Measurements from ENCODE around the gene PIP4K2B. TPM values are rescaled to one million over a fixed set of nuclear protein-coding genes. Genes with fewer than 3 reads are reported as not detected.
A peak's percentile ranks its signal among the peaks of the same experiment; 100 is the strongest.

PIP4K2B gene
- total RNA-seq, 1 experiment from 2014 or later, result 28.0 TPM

- no peaks in the 10 kb centered on the region for H3K27me3 ChIP-seq (replicated peaks; ENCODE audit: insufficient read depth, low read depth, low read length, poor library complexity)
- H3K9me3 ChIP-seq (ENCODE audit: low read depth, low read length, poor library complexity, severe bottlenecking), result no peaks in the 10 kb centered on the region
- H3K36me3 ChIP-seq (ENCODE audit: insufficient read depth, low read length, poor library complexity, severe bottlenecking), result no peaks in the 10 kb centered on the region
- BruUV-seq (replicated peaks), result no TSS peak
- no peak overlapping the region for H3K27ac ChIP-seq (ENCODE audit: low read depth, low read length, poor library complexity, severe bottlenecking)
- no peak for DNase-seq (ENCODE audit: low spot score)
- H3K4me3 ChIP-seq (ENCODE audit: low read depth, low read length, poor library complexity, severe bottlenecking), result peak overlapping the region; percentile 69
- intact Hi-C loops (cut with micrococcal nuclease; ENCODE audit: unreplicated experiment), result no loop called here
- POLR2A ChIA-PET (ENCODE audit: low non-redundant PET), result no interaction called here
- CTCF ChIA-PET, result no interaction called here
- no peaks in the 10 kb centered on the region for H3K4me1 ChIP-seq (ENCODE audit: insufficient read depth, low read length, poor library complexity, severe bottlenecking)
- TF ChIP-seq EZH2 (IDR thresholded peaks at IDR 0.05; ENCODE audit: borderline replicate concordance, low read depth, low read length, poor library complexity, severe bottlenecking), result no peak
- no peak for TF ChIP-seq CTCF (conservative IDR thresholded peaks at IDR 0.05; ENCODE audit: low read depth, low read length)
These were observed 1.5 kb downstream of the PIP4K2B start for GRCh38 chr17:38797828-38798227.

- POLR2A ChIA-PET (ENCODE audit: low non-redundant PET), result no interaction called here
- no TSS peak for BruUV-seq (replicated peaks)
- no peaks in the 10 kb centered on the region for H3K27me3 ChIP-seq (replicated peaks; ENCODE audit: insufficient read depth, low read depth, low read length, poor library complexity)
- H3K36me3 ChIP-seq (ENCODE audit: insufficient read depth, low read length, poor library complexity, severe bottlenecking), result no peaks in the 10 kb centered on the region
- CTCF ChIA-PET, result no interaction called here
- no peaks in the 10 kb centered on the region for H3K4me1 ChIP-seq (ENCODE audit: insufficient read depth, low read length, poor library complexity, severe bottlenecking)
- DNase-seq (ENCODE audit: low spot score), result no peak
- intact Hi-C loops (cut with micrococcal nuclease; ENCODE audit: unreplicated experiment), result no loop called here
- TF ChIP-seq CTCF (conservative IDR thresholded peaks at IDR 0.05; ENCODE audit: low read depth, low read length) (no peak), EZH2 (IDR thresholded peaks at IDR 0.05; ENCODE audit: borderline replicate concordance, low read depth, low read length, poor library complexity, severe bottlenecking) (no peak)
- H3K4me3 ChIP-seq (ENCODE audit: low read depth, low read length, poor library complexity, severe bottlenecking), result no peak overlapping the region
- H3K9me3 ChIP-seq (ENCODE audit: low read depth, low read length, poor library complexity, severe bottlenecking), result no peaks in the 10 kb centered on the region
- no peak overlapping the region for H3K27ac ChIP-seq (ENCODE audit: low read depth, low read length, poor library complexity, severe bottlenecking)
These were observed 2.2 kb downstream of the PIP4K2B start for GRCh38 chr17:38797158-38797490.

- no TSS peak for BruUV-seq (replicated peaks)
- Histone ChIP-seq H3K9me3 (ENCODE audit: low read depth, low read length, poor library complexity, severe bottlenecking) (no peaks in the 10 kb centered on the region), H3K36me3 (ENCODE audit: insufficient read depth, low read length, poor library complexity, severe bottlenecking) (no peaks in the 10 kb centered on the region), H3K27ac (ENCODE audit: low read depth, low read length, poor library complexity, severe bottlenecking) (no peak overlapping the region), H3K4me1 (ENCODE audit: insufficient read depth, low read length, poor library complexity, severe bottlenecking) (no peaks in the 10 kb centered on the region), H3K27me3 (replicated peaks; ENCODE audit: insufficient read depth, low read depth, low read length, poor library complexity) (no peaks in the 10 kb centered on the region), H3K4me3 (ENCODE audit: low read depth, low read length, poor library complexity, severe bottlenecking) (no peak overlapping the region)
- ChIA-PET POLR2A (ENCODE audit: low non-redundant PET) (no interaction called here), CTCF (no interaction called here)
- TF ChIP-seq EZH2 (IDR thresholded peaks at IDR 0.05; ENCODE audit: borderline replicate concordance, low read depth, low read length, poor library complexity, severe bottlenecking) (no peak), CTCF (conservative IDR thresholded peaks at IDR 0.05; ENCODE audit: low read depth, low read length) (no peak)
- DNase-seq (ENCODE audit: low spot score), result no peak
- intact Hi-C loops (cut with micrococcal nuclease; ENCODE audit: unreplicated experiment), result no loop called here
These were observed 2.8 kb downstream of the PIP4K2B start for GRCh38 chr17:38796451-38797157.
